RPMI8226 (cell line): Measurements from ENCODE around the gene SPI1.

Experiments used
- DNase-seq: peaks from one replicate; pipeline ENCODE4 v3.0.0-alpha.2; 2015

The SPI1 gene

GRCh38 chr11:47356129-47356997 is 22.0 kb downstream of the SPI1 start:
- DNase-seq, result no peak

GRCh38 chr11:47355283-47356128 is 22.8 kb downstream of the SPI1 start:
- peak; percentile 45 for DNase-seq

GRCh38 chr11:47354913-47355282 is 23.4 kb downstream of the SPI1 start:
- DNase-seq, result no peak

GRCh38 chr11:47353978-47354774 is 24.2 kb downstream of the SPI1 start:
- no peak for DNase-seq

GRCh38 chr11:47352556-47352955 is 25.8 kb downstream of the SPI1 start, which contains the start of gene MYBPC3:
Gene MYBPC3 (minus strand): TSS chr11:47352702. CDS start chr11:47352647, 55 bp downstream.
- no peak for DNase-seq

GRCh38 chr11:47351156-47352126 is 26.9 kb downstream of the SPI1 start:
- DNase-seq, result no peak

GRCh38 chr11:47350315-47350714 is 28.0 kb downstream of the SPI1 start:
- DNase-seq, result no peak

- no peak for DNase-seq
These were observed 28.7 kb downstream of the SPI1 start for GRCh38 chr11:47349521-47350095.

- DNase-seq, result peak; percentile 71
These were observed 29.5 kb downstream of the SPI1 start for GRCh38 chr11:47348859-47349258.

- peak; percentile 2 for DNase-seq
These were observed 30.1 kb downstream of the SPI1 start for GRCh38 chr11:47348131-47348802.

GRCh38 chr11:47347137-47347536 is 31.2 kb downstream of the SPI1 start:
- DNase-seq, result no peak

GRCh38 chr11:47345890-47346563 is 32.3 kb downstream of the SPI1 start:
- peak; percentile 2 for DNase-seq

- peak; percentile 2 for DNase-seq
These were observed 35.5 kb downstream of the SPI1 start for GRCh38 chr11:47342854-47343253.

- no peak for DNase-seq
These were observed 36.1 kb downstream of the SPI1 start for GRCh38 chr11:47342036-47342803.

- DNase-seq, result no peak
These were observed 37.2 kb downstream of the SPI1 start for GRCh38 chr11:47340980-47341775.

GRCh38 chr11:47340010-47340409 is 38.3 kb downstream of the SPI1 start:
- no peak for DNase-seq

- no peak for DNase-seq
These were observed 39.7 kb downstream of the SPI1 start for GRCh38 chr11:47338396-47339241.
